IPS DF 6.9 (cell line): ENCODE data around the gene ABHD16A.

Experiments used
- DNase-seq: peaks from one replicate; pipeline ENCODE4 v3.0.0-alpha.2; 2013; ENCODE audit warnings: low read depth, low spot score
- H3K27ac ChIP-seq: one replicate; pipeline ENCODE4 v1.5.1; 2013; ENCODE audit warnings: low read length, control low read depth
- H3K27me3 ChIP-seq: 2 replicates; pipeline ENCODE4 v1.6.1; 2013; ENCODE audit warnings: mild to moderate bottlenecking, low read length; ENCODE audit not compliant: control insufficient read depth, insufficient read depth
- H3K36me3 ChIP-seq: 2 replicates; pipeline ENCODE4 v1.6.1; 2013; ENCODE audit warnings: low read length; ENCODE audit not compliant: control insufficient read depth, insufficient read depth
- H3K4me1 ChIP-seq: 2 replicates; pipeline ENCODE4 v1.6.1; 2013; ENCODE audit warnings: low read length; ENCODE audit not compliant: control insufficient read depth, insufficient read depth
- H3K4me3 ChIP-seq: 2 replicates; pipeline ENCODE4 v1.5.1; 2013; ENCODE audit warnings: mild to moderate bottlenecking, low read length
- H3K9me3 ChIP-seq: 2 replicates; pipeline ENCODE4 v1.6.1; 2013; ENCODE audit warnings: low read length, inconsistent platforms; ENCODE audit not compliant: control insufficient read depth, insufficient read depth
- WGBS: extraction: QIAGEN DNeasy Blood & Tissue Kit; methylation state at CpG from one replicate; pipeline ENCODE4 v1.1.7; 2013; ENCODE audit warnings: mixed read lengths, missing lambda C conversion rate; ENCODE audit not compliant: insufficient read length, insufficient coverage; 5-methylcytosine and 5-hydroxymethylcytosine counted together

Gene ABHD16A

GRCh38 chr6:31651602-31652191 is 51.4 kb downstream of the ABHD16A start:
- H3K27me3 ChIP-seq: no peaks in the 10 kb centered on the region
- no peak for DNase-seq
- H3K9me3 ChIP-seq: no peaks in the 10 kb centered on the region
- H3K4me1 ChIP-seq: no peaks in the 10 kb centered on the region
- H3K27ac ChIP-seq: no peak overlapping the region
- H3K4me3 ChIP-seq: peak overlapping the region; percentile 90
- no CpG with 5 or more reads among the region's 29 CpGs for WGBS
- peaks cover 11% of the 10 kb centered on the region; the same call in 1 of the 2 replicates for H3K36me3 ChIP-seq

- H3K27ac ChIP-seq: no peak overlapping the region
- H3K36me3 ChIP-seq: peaks cover 56% of the 10 kb centered on the region
- H3K27me3 ChIP-seq: no peaks in the 10 kb centered on the region
- no peaks in the 10 kb centered on the region for H3K4me1 ChIP-seq
- H3K9me3 ChIP-seq: no peaks in the 10 kb centered on the region
- H3K4me3 ChIP-seq: no peak overlapping the region
- no peak for DNase-seq
- WGBS: no CpG with 5 or more reads among the region's 9 CpGs
Measured at GRCh38 chr6:31645325-31645724, 57.8 kb downstream of the ABHD16A start.

GRCh38 chr6:31643818-31644454 is 59.2 kb downstream of the ABHD16A start:
- no peak for DNase-seq
- H3K27ac ChIP-seq: no peak overlapping the region
- H3K4me1 ChIP-seq: no peaks in the 10 kb centered on the region
- H3K9me3 ChIP-seq: no peaks in the 10 kb centered on the region
- no CpG with 5 or more reads among the region's 17 CpGs for WGBS
- H3K36me3 ChIP-seq: peaks cover 59% of the 10 kb centered on the region
- no peaks in the 10 kb centered on the region for H3K27me3 ChIP-seq
- no peak overlapping the region for H3K4me3 ChIP-seq

- no peak for DNase-seq
- Histone ChIP-seq H3K9me3 (no peaks in the 10 kb centered on the region), H3K27ac (no peak overlapping the region), H3K27me3 (no peaks in the 10 kb centered on the region), H3K4me1 (no peaks in the 10 kb centered on the region), H3K36me3 (peaks cover 54% of the 10 kb centered on the region), H3K4me3 (no peak overlapping the region)
- WGBS: no CpG with 5 or more reads among the region's 6 CpGs
Measured at GRCh38 chr6:31642798-31643570, 60.1 kb downstream of the ABHD16A start.

- DNase-seq: no peak
- Histone ChIP-seq H3K4me3 (no peak overlapping the region), H3K27me3 (no peaks in the 10 kb centered on the region), H3K4me1 (no peaks in the 10 kb centered on the region), H3K36me3 (peaks cover 63% of the 10 kb centered on the region), H3K9me3 (no peaks in the 10 kb centered on the region), H3K27ac (no peak overlapping the region)
- no CpG with 5 or more reads among the region's 4 CpGs for WGBS
Measured at GRCh38 chr6:31641370-31641769, 61.8 kb downstream of the ABHD16A start.

GRCh38 chr6:31640612-31641011 is 62.5 kb downstream of the ABHD16A start:
- H3K27ac ChIP-seq: no peak overlapping the region
- no peaks in the 10 kb centered on the region for H3K4me1 ChIP-seq
- no peak overlapping the region for H3K4me3 ChIP-seq
- peaks cover 67% of the 10 kb centered on the region for H3K36me3 ChIP-seq
- no peaks in the 10 kb centered on the region for H3K27me3 ChIP-seq
- WGBS: no CpG with 5 or more reads among the region's 6 CpGs
- no peaks in the 10 kb centered on the region for H3K9me3 ChIP-seq
- no peak for DNase-seq

GRCh38 chr6:31639449-31639861 is 63.7 kb downstream of the ABHD16A start:
- Histone ChIP-seq H3K4me1 (no peaks in the 10 kb centered on the region), H3K27ac (no peak overlapping the region), H3K4me3 (no peak overlapping the region), H3K27me3 (no peaks in the 10 kb centered on the region), H3K9me3 (no peaks in the 10 kb centered on the region), H3K36me3 (peaks cover 69% of the 10 kb centered on the region)
- WGBS: no CpG with 5 or more reads among the region's 10 CpGs
- DNase-seq: no peak

- no peaks in the 10 kb centered on the region for H3K27me3 ChIP-seq
- no peaks in the 10 kb centered on the region for H3K9me3 ChIP-seq
- no CpG with 5 or more reads among the region's 9 CpGs for WGBS
- DNase-seq: no peak
- H3K27ac ChIP-seq: no peak overlapping the region
- H3K4me1 ChIP-seq: no peaks in the 10 kb centered on the region
- no peak overlapping the region for H3K4me3 ChIP-seq
- peaks cover 69% of the 10 kb centered on the region for H3K36me3 ChIP-seq
Measured at GRCh38 chr6:31639043-31639442, 64.1 kb downstream of the ABHD16A start.
